Osteoblast (primary cell): ENCODE results near the gene RILPL2. TPM values are rescaled to one million over a fixed set of nuclear protein-coding genes. Genes with fewer than 3 reads are reported as not detected.

Experiments
- DNase-seq: peaks from one replicate; pipeline ENCODE4 v3.0.0; 2011; ENCODE audit warnings: low spot score, mixed read lengths; ENCODE audit not compliant: insufficient read length; ENCODE audit errors: missing footprints
- H2AFZ ChIP-seq: 2 replicates; pipeline ENCODE4 v1.6.0; 2011; ENCODE audit warnings: mild to moderate bottlenecking, low read length
- H3K27ac ChIP-seq: 2 replicates; pipeline ENCODE4 v1.5.1; 2011; ENCODE audit warnings: mild to moderate bottlenecking, low read depth, low read length, moderate library complexity
- H3K27me3 ChIP-seq: 2 replicates; pipeline ENCODE4 v1.6.0; 2012; ENCODE audit warnings: mild to moderate bottlenecking, control low read depth, inconsistent platforms, low read length, moderate library complexity; ENCODE audit not compliant: insufficient read depth
- H3K36me3 ChIP-seq: 2 replicates; pipeline ENCODE4 v1.5.1; 2011; ENCODE audit warnings: mild to moderate bottlenecking, low read length, control low read depth, moderate library complexity; ENCODE audit not compliant: insufficient read depth
- H3K4me1 ChIP-seq: 2 replicates; pipeline ENCODE4 v1.5.1; 2011; ENCODE audit warnings: mild to moderate bottlenecking, low read length, control low read depth, moderate library complexity; ENCODE audit not compliant: insufficient read depth
- H3K4me2 ChIP-seq: 2 replicates; pipeline ENCODE4 v1.6.0; 2011; ENCODE audit warnings: mild to moderate bottlenecking, low read length; ENCODE audit not compliant: insufficient read depth
- H3K4me3 ChIP-seq: fragments of 200-600 bp; sonication (generic); 3 replicates; pipeline ENCODE4 v1.5.1; 2012; ENCODE audit warnings: mild to moderate bottlenecking, low read length, inconsistent platforms; ENCODE audit not compliant: insufficient read depth
- H3K79me2 ChIP-seq: 2 replicates; pipeline ENCODE4 v1.6.0; 2012; ENCODE audit warnings: mild to moderate bottlenecking, low read length, control low read depth, inconsistent platforms; ENCODE audit not compliant: insufficient read depth
- H3K9me3 ChIP-seq: 2 replicates; pipeline ENCODE4 v1.5.1; 2011; ENCODE audit warnings: low read depth, low read length, control low read depth
- H4K20me1 ChIP-seq: 2 replicates; pipeline ENCODE4 v1.6.0; 2012; ENCODE audit warnings: mild to moderate bottlenecking, low read length, control low read depth; ENCODE audit not compliant: insufficient read depth
- CTCF ChIP-seq: IDR thresholded peaks from 2 replicates; pipeline ENCODE4 v1.5.1; 2011; ENCODE audit warnings: mild to moderate bottlenecking, low read depth, low read length, moderate library complexity; ENCODE audit errors: extremely low read depth
- total RNA-seq: library from RNA; depleted of rRNA; stranded (reverse); fragments of >200 nt; gene quantifications from 2 replicates; pipeline ENCODE4 v1.2.3, GENCODE V29; 2012

The RILPL2 gene
- total RNA-seq, 1 donor: 5.1 TPM

GRCh38 chr12:123390498-123391426 is 45.7 kb downstream of the RILPL2 start:
- Histone ChIP-seq H3K4me3 (peak overlapping the region; percentile 77), H2AFZ (no peak overlapping the region), H4K20me1 (peaks cover 16% of the 10 kb centered on the region), H3K36me3 (peaks cover 44% of the 10 kb centered on the region), H3K4me1 (peaks cover 27% of the 10 kb centered on the region), H3K4me2 (peak overlapping the region; percentile 79), H3K79me2 (peaks cover 87% of the 10 kb centered on the region), H3K27me3 (no peaks in the 10 kb centered on the region), H3K9me3 (no peaks in the 10 kb centered on the region), H3K27ac (peak overlapping the region; percentile 4)
- TF ChIP-seq CTCF: no peak
- DNase-seq: no peak

- peaks cover 16% of the 10 kb centered on the region for H4K20me1 ChIP-seq
- H3K27ac ChIP-seq: peak overlapping the region; percentile 4
- peaks cover 27% of the 10 kb centered on the region for H3K4me1 ChIP-seq
- H3K4me2 ChIP-seq: peak overlapping the region; percentile 79
- no peaks in the 10 kb centered on the region for H3K9me3 ChIP-seq
- H2AFZ ChIP-seq: peak overlapping the region; percentile 28
- no peaks in the 10 kb centered on the region for H3K27me3 ChIP-seq
- H3K36me3 ChIP-seq: peaks cover 36% of the 10 kb centered on the region
- peaks cover 81% of the 10 kb centered on the region for H3K79me2 ChIP-seq
- no peak for TF ChIP-seq CTCF
- peak; percentile 95 for DNase-seq
- peak overlapping the region; percentile 77 for H3K4me3 ChIP-seq
Measured at GRCh38 chr12:123389560-123390351, 46.7 kb downstream of the RILPL2 start.

- Histone ChIP-seq H3K36me3 (peaks cover 30% of the 10 kb centered on the region), H3K4me2 (no peak overlapping the region), H3K79me2 (peaks cover 82% of the 10 kb centered on the region), H3K9me3 (no peaks in the 10 kb centered on the region), H3K4me3 (peak overlapping the region; percentile 77), H4K20me1 (peaks cover 16% of the 10 kb centered on the region), H2AFZ (no peak overlapping the region), H3K4me1 (peaks cover 27% of the 10 kb centered on the region), H3K27ac (no peak overlapping the region), H3K27me3 (no peaks in the 10 kb centered on the region)
- peak; percentile 93 for DNase-seq
- no peak for TF ChIP-seq CTCF
Measured at GRCh38 chr12:123388951-123389559, 47.4 kb downstream of the RILPL2 start.
